Ovary (tissue), 9 donors: ENCODE data around the gene PIP5K1B. TPM values are rescaled to one million over a fixed set of nuclear protein-coding genes. Genes with fewer than 3 reads are reported as not detected.

ENCODE experiments used
- DNase-seq, 5 donors: peaks; one replicate each; pipeline ENCODE4 v3.0.0-alpha.2; 2019 to 2020
- H3K27ac ChIP-seq, 2 donors: fragments of 200-600 bp; one replicate each; pipeline versions ENCODE4 v1.5.1 to v1.8.0; 2019 to 2022
- H3K27me3 ChIP-seq: fragments of 200-600 bp; one replicate; pipeline ENCODE4 v1.8.0; 2022
- H3K36me3 ChIP-seq: fragments of 200-600 bp; sonication (generic); one replicate; pipeline ENCODE4 v1.5.1; 2019
- H3K4me1 ChIP-seq: one replicate; pipeline ENCODE4 v1.8.1; 2013; ENCODE audit warnings: mild to moderate bottlenecking, moderate library complexity; ENCODE audit not compliant: insufficient read depth
- H3K4me3 ChIP-seq: fragments of 200-600 bp; sonication (generic); one replicate; pipeline ENCODE4 v1.5.1; 2017
- H3K9me3 ChIP-seq, 2 donors: fragments of 200-600 bp in 1 of 2; sonication (generic) in 1 of 2; one replicate each; pipeline versions ENCODE4 v1.5.1 to v1.8.1; 2013 to 2019; ENCODE audit warnings: mild to moderate bottlenecking in 1 of 2, moderate library complexity in 1 of 2
- EP300 ChIP-seq: sonication (generic); formaldehyde crosslinking; IDR thresholded peaks from one replicate; pipeline ENCODE4 v1.6.1; 2017; ENCODE audit warnings: antibody characterized with exemption
- POLR2A ChIP-seq: fragments of 450-650 bp; IDR thresholded peaks from one replicate; pipeline ENCODE4 v1.6.1; 2017; ENCODE audit warnings: antibody characterized with exemption, mild to moderate bottlenecking, moderate library complexity
- WGBS, 3 donors: extraction: QIAGEN DNeasy Blood & Tissue Kit in 1 of 3; methylation state at CpG; one replicate each; pipeline versions ENCODE4 v1.1.5 to v1.1.7; 2013 to 2017; 5-methylcytosine and 5-hydroxymethylcytosine counted together
- intact Hi-C, 4 donors: fragments of 100-400 bp; cut with DNase I; formaldehyde crosslinking; loops; one replicate each; pipeline versions ENCODE4 v1.11.0 to v1.15.1; 2022 to 2023
- polyA plus RNA-seq, 2 donors: library from polyadenylated mRNA; stranded (reverse); fragments of 200-250 nt in 1 of 2; fragments of 350-450 nt in 1 of 2; fragmentation: Illumina TruSeq in 1 of 2; extraction: RNeasy Lipid Tissue Mini Kit (QIAGEN cat#74804) in 1 of 2; gene quantifications; one replicate each; pipeline ENCODE4 v1.2.3, GENCODE V29; 2013 to 2014
- total RNA-seq, 7 donors: library from RNA; depleted of rRNA in 2 of 7; stranded (reverse); fragments of >200 nt in 2 of 7; fragmentation: NEBNext Ultra II Directional in 3 of 7; extraction: Animal tissue kit (Norgen Biotek cat#: 25700) in 3 of 7; gene quantifications; one replicate each; pipeline versions ENCODE4 v1.1.0 to v1.2.4, GENCODE V29; 2016 to 2023
- TF ChIP-seq, protein P1 (sequence below), 3 donors: fragments of 450-650 bp in 2 of 3; fragments of 200-600 bp in 1 of 3; IDR thresholded peaks; one replicate each; pipeline versions ENCODE4 v1.5.1 to v1.8.0; 2016 to 2022; ENCODE audit warnings: antibody characterized with exemption in 3 of 3, mild to moderate bottlenecking in 1 of 3
- donor health status: DM: no; HTN: no; CAD: no; lungs with moderate emphysema.
- donor health status: DM: no; HTN: no; CAD: no.
- donor health status: Bipolar disorder and iron deficiency.
- donor health status: DM: yes; HTN: yes; CAD: no.
- donor health status: DM: no; HTN: no; CAD: no.
- donor health status: DM: yes; HTN: yes; CAD: no.

PIP5K1B gene
- total and polyA plus RNA-seq, 9 donors = 0.36 to 3.4 (median 1.0) TPM

DNA sequence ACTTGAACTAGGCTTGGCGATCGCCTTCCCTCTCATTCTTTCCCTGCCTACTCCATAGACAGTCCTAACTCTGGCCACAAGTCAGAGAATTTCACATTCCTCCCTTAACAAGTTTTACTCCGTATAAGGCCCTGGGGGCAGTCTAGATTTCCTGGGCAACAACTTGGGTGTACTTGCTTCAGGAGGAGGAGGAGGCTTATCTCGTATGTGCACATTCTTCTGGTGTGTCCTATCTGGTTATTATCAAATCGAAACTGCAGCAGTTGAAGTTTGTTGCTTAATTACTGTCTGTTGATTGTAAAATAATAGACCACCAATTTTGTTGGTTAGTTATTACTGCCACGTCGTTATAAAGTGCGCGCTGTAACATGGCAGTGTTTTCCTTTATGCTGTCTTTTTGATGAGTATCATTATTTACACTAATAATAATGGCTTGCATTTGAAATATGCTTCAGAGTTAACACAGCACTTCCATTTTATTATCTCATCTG lies 42.0 kb downstream of the PIP5K1B start:
- Histone ChIP-seq H3K4me3 (no peak overlapping the region), H3K27ac (no peak overlapping the region), H3K36me3 (no peaks in the 10 kb centered on the region), H3K4me1 (no peaks in the 10 kb centered on the region), H3K9me3 (no peaks in the 10 kb centered on the region), H3K27me3 (no peaks in the 10 kb centered on the region)
- 30 to 37% (median 35%) methylated on average over 9 of the region's 9 CpGs for WGBS, 3 donors
- TF ChIP-seq, protein P1, sequence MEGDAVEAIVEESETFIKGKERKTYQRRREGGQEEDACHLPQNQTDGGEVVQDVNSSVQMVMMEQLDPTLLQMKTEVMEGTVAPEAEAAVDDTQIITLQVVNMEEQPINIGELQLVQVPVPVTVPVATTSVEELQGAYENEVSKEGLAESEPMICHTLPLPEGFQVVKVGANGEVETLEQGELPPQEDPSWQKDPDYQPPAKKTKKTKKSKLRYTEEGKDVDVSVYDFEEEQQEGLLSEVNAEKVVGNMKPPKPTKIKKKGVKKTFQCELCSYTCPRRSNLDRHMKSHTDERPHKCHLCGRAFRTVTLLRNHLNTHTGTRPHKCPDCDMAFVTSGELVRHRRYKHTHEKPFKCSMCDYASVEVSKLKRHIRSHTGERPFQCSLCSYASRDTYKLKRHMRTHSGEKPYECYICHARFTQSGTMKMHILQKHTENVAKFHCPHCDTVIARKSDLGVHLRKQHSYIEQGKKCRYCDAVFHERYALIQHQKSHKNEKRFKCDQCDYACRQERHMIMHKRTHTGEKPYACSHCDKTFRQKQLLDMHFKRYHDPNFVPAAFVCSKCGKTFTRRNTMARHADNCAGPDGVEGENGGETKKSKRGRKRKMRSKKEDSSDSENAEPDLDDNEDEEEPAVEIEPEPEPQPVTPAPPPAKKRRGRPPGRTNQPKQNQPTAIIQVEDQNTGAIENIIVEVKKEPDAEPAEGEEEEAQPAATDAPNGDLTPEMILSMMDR (IDR thresholded peaks at IDR 0.05) = no peak
- no peak for TF ChIP-seq EP300
- no peak for TF ChIP-seq POLR2A
- intact Hi-C loops = no loop called here
- no peak for DNase-seq

DNA sequence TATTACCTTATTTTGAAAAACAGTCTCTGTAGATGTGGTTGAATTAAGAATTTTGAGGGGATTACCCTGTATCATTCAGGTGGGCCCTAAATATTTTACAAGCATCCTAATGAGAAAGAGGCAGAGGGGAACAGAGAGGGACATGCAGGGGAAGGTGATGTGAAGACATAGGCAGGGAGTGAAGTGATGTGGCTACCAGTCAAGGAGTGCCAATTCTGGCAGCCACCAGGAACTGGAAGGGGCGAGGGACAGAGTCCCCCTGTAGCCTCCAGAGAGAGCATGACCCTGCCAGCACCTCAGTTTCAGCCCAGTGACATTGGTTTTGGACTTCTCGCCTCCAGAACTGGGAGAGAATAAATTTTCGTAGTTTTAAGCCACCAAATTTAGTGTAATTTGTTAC lies 44.1 kb downstream of the PIP5K1B start:
- Histone ChIP-seq H3K4me3 (no peak overlapping the region), H3K27me3 (no peaks in the 10 kb centered on the region), H3K36me3 (no peaks in the 10 kb centered on the region), H3K9me3 (no peaks in the 10 kb centered on the region), H3K27ac (no peak overlapping the region), H3K4me1 (no peaks in the 10 kb centered on the region)
- intact Hi-C loops = no loop called here
- 75 to 84% (median 80%) methylated on average over 3 of the region's 3 CpGs for WGBS, 3 donors
- no peak for DNase-seq
- TF ChIP-seq, protein P1 (IDR thresholded peaks at IDR 0.05) = no peak
- TF ChIP-seq POLR2A (no peak), EP300 (no peak)

DNA sequence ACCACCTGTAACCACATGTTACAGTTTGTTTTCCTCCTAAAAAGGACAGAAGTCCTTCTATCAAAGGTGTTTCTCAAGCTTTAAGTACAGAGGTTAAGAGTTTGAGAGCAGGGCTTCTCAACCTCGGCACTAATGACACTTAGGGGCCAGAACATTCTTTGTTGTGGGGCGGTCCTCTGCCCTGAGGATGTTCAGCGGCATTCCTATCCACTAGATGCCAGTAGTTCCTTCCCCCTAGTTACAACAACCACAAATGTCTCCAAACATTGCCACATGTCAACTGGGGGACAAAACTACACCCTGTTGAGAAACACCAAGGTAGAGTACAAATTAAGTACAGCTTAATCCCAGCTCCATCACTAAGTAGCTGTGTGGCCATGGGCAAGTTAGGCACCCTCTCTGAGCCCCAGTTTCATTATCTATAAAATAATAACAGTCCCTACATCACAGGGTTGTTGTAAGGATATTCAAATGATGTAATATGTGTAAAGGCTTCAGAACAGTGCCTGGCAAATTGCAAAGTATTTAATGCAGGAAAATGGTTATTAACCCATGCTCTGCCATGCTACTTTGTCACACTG lies 44.6 kb downstream of the PIP5K1B start:
- Histone ChIP-seq H3K36me3 (no peaks in the 10 kb centered on the region), H3K27ac (no peak overlapping the region), H3K4me3 (no peak overlapping the region), H3K4me1 (no peaks in the 10 kb centered on the region), H3K27me3 (no peaks in the 10 kb centered on the region), H3K9me3 (no peaks in the 10 kb centered on the region)
- no peak for DNase-seq
- intact Hi-C loops = no loop called here
- WGBS, 3 donors = 52 to 69% (median 55%) methylated on average over 3 of the region's 3 CpGs
- no peak for TF ChIP-seq EP300
- TF ChIP-seq, protein P1 (IDR thresholded peaks at IDR 0.05) = no peak
- TF ChIP-seq POLR2A = no peak

GRCh38 chr9:68750255-68750654 lies 45.2 kb downstream of the PIP5K1B start:
- intact Hi-C loops = no loop called here
- TF ChIP-seq POLR2A (no peak), EP300 (no peak)
- TF ChIP-seq, protein P1 (IDR thresholded peaks at IDR 0.05) = no peak
- no peak overlapping the region for H3K27ac ChIP-seq
- no peaks in the 10 kb centered on the region for H3K9me3 ChIP-seq
- H3K4me1 ChIP-seq = no peaks in the 10 kb centered on the region
- no peaks in the 10 kb centered on the region for H3K36me3 ChIP-seq
- H3K4me3 ChIP-seq = no peak overlapping the region
- H3K27me3 ChIP-seq = no peaks in the 10 kb centered on the region
- DNase-seq = no peak
- 51 to 59% (median 53%) methylated on average over 6 of the region's 6 CpGs for WGBS, 3 donors
